Stimulated activated CD8-positive, alpha-beta memory T cell treated with anti-CD3 and anti-CD28 coated beads, Interleukin-4, amount 100 ng/mL, for 4 hours (primary cell): Measurements from ENCODE around the gene EPX.
"Not testable (repeated sequence)": the region's sequence is repeated elsewhere in the genome, so short reads cannot be mapped to it uniquely, and the experiment has no call there.

Source experiments
- DNase-seq, 2 donors: peaks; one replicate each; pipeline ENCODE4 v3.0.0-alpha.2; 2020; ENCODE audit warnings: low read depth in 2 of 2, low spot score in 1 of 2

Gene EPX

GRCh38 chr17:58192612-58193011 is at the start of gene EPX:
TSS of gene EPX (plus strand) at chr17:58192726. CDS start at chr17:58192847, 121 bp downstream.
- no peak for DNase-seq

- not testable (repeated sequence) for DNase-seq
These were observed 49.2 kb upstream of the EPX start for GRCh38 chr17:58143335-58143734.

- DNase-seq: no peak
These were observed 47.7 kb upstream of the EPX start for GRCh38 chr17:58144801-58145200.

GRCh38 chr17:58147930-58148434 is 44.5 kb upstream of the EPX start, which contains the start of gene OR4D1:
TSS of gene OR4D1 (plus strand) at chr17:58148384. CDS start at chr17:58155154, 6,770 bp downstream.
- DNase-seq: no peak

GRCh38 chr17:58148609-58149008 is 43.9 kb upstream of the EPX start:
- DNase-seq: no peak

GRCh38 chr17:58150394-58150793 is 42.1 kb upstream of the EPX start:
- no peak for DNase-seq

- peak; percentile 12 to 16 for DNase-seq
These were observed 39.5 kb upstream of the EPX start for GRCh38 chr17:58153046-58153445.

- DNase-seq: no peak
These were observed 38.9 kb upstream of the EPX start for GRCh38 chr17:58153671-58154070.

- peak; percentile 21 to 26 for DNase-seq
These were observed 35.4 kb upstream of the EPX start for GRCh38 chr17:58156839-58157803.

GRCh38 chr17:58158181-58158580 is 34.3 kb upstream of the EPX start:
- no peak for DNase-seq

- no peak for DNase-seq
These were observed 31.0 kb upstream of the EPX start for GRCh38 chr17:58161566-58161965.

GRCh38 chr17:58165981-58166380 is 26.5 kb upstream of the EPX start:
- no peak for DNase-seq

- no peak for DNase-seq
These were observed 25.8 kb upstream of the EPX start, which contains the start of gene OR4D2 for GRCh38 chr17:58166682-58167081. TSS of gene OR4D2 (plus strand) at chr17:58166982. CDS start at chr17:58169656, 2,674 bp downstream.

GRCh38 chr17:58170622-58171021 is 21.9 kb upstream of the EPX start:
- DNase-seq: no peak

- DNase-seq: no peak
These were observed 20.0 kb upstream of the EPX start for GRCh38 chr17:58172369-58173071.

GRCh38 chr17:58174871-58175270 is 17.7 kb upstream of the EPX start:
- no peak for DNase-seq

- no peak for DNase-seq
These were observed 16.3 kb upstream of the EPX start for GRCh38 chr17:58176200-58176599.

GRCh38 chr17:58181796-58182195 is 10.7 kb upstream of the EPX start:
- DNase-seq: no peak

- no peak for DNase-seq
These were observed 9.0 kb upstream of the EPX start for GRCh38 chr17:58183514-58183913.

- DNase-seq: no peak
These were observed 8.1 kb upstream of the EPX start for GRCh38 chr17:58184308-58184985.
